Liver (tissue), 9 donors: ENCODE data around the gene MACROH2A2. TPM values are rescaled to one million over a fixed set of nuclear protein-coding genes. Genes with fewer than 3 reads are reported as not detected.

Experiments used
- DNase-seq: peaks from one replicate; pipeline ENCODE4 v3.0.0-alpha.2; 2017; ENCODE audit warnings: low spot score
- H3K27ac ChIP-seq, 2 donors: one replicate each; pipeline ENCODE4 v1.7.0; 2013; ENCODE audit warnings: inconsistent platforms in 2 of 2, low read length in 2 of 2, control low read depth in 1 of 2, low read depth in 1 of 2, mild to moderate bottlenecking in 1 of 2
- H3K27me3 ChIP-seq, 4 donors: one replicate each; pipeline versions ENCODE4 v1.6.1 to v1.7.0; 2013; ENCODE audit warnings: low read length in 3 of 4, inconsistent platforms in 1 of 4, mild to moderate bottlenecking in 1 of 4, moderate library complexity in 1 of 4; ENCODE audit not compliant: control insufficient read depth in 4 of 4, insufficient read depth in 4 of 4
- H3K36me3 ChIP-seq, 4 donors: one replicate each; pipeline versions ENCODE4 v1.6.1 to v1.7.0; 2013; ENCODE audit warnings: low read length in 3 of 4, mild to moderate bottlenecking in 3 of 4, low read depth in 1 of 4, moderate library complexity in 1 of 4; ENCODE audit not compliant: control insufficient read depth in 4 of 4, insufficient read depth in 3 of 4
- H3K4me1 ChIP-seq, 4 donors: one replicate each; pipeline versions ENCODE4 v1.6.1 to v1.7.0; 2013; ENCODE audit warnings: low read length in 3 of 4, mild to moderate bottlenecking in 3 of 4, moderate library complexity in 1 of 4; ENCODE audit not compliant: control insufficient read depth in 4 of 4, insufficient read depth in 4 of 4
- H3K4me3 ChIP-seq, 3 donors: one replicate each; pipeline versions ENCODE4 v1.6.1 to v1.7.0; 2013; ENCODE audit warnings: low read length in 3 of 3, control low read depth in 1 of 3, low read depth in 1 of 3, mild to moderate bottlenecking in 1 of 3
- H3K9ac ChIP-seq, 2 donors: one replicate each; pipeline ENCODE4 v1.7.0; 2013; ENCODE audit warnings: low read length in 2 of 2, mild to moderate bottlenecking in 2 of 2, moderate library complexity in 2 of 2, control low read depth in 1 of 2, low read depth in 1 of 2
- H3K9me3 ChIP-seq, 4 donors: one replicate each; pipeline versions ENCODE4 v1.6.1 to v1.7.0; 2013; ENCODE audit warnings: low read length in 3 of 4; ENCODE audit not compliant: control insufficient read depth in 4 of 4
- ATF3 ChIP-seq: IDR thresholded peaks from 2 replicates; pipeline ENCODE4 v1.6.1; 2016; ENCODE audit warnings: antibody characterized with exemption
- CTCF ChIP-seq: fragments of 150-350 bp; IDR thresholded peaks from 2 replicates; pipeline ENCODE4 v1.5.1; 2017; ENCODE audit warnings: improper control_type of control experiment, low read depth, low read length; ENCODE audit not compliant: missing input control
- EGR1 ChIP-seq, 2 donors: IDR thresholded peaks; 2 replicates each; pipeline ENCODE4 v1.6.1; 2016 to 2018; ENCODE audit warnings: antibody characterized with exemption in 2 of 2, low read depth in 2 of 2
- FOXA1 ChIP-seq: IDR thresholded peaks from 2 replicates; pipeline ENCODE4 v1.6.1; 2016; ENCODE audit warnings: antibody characterized with exemption
- FOXA2 ChIP-seq: IDR thresholded peaks from 2 replicates; pipeline ENCODE4 v1.6.1; 2016; ENCODE audit warnings: antibody characterized with exemption
- GABPA ChIP-seq, 2 donors: IDR thresholded peaks in 1 of 2; conservative IDR thresholded peaks in 1 of 2; 2 replicates each; pipeline ENCODE4 v1.6.1; 2016; ENCODE audit warnings: antibody characterized with exemption in 2 of 2, mild to moderate bottlenecking in 1 of 2, moderate library complexity in 1 of 2
- HNF4A ChIP-seq, 2 donors: conservative IDR thresholded peaks; 2 replicates each; pipeline ENCODE4 v1.6.1; 2016; ENCODE audit warnings: antibody characterized with exemption in 2 of 2, mild to moderate bottlenecking in 2 of 2
- HNF4G ChIP-seq: IDR thresholded peaks from 2 replicates; pipeline ENCODE4 v1.6.1; 2016; ENCODE audit warnings: antibody characterized with exemption
- JUND ChIP-seq, 2 donors: IDR thresholded peaks; 2 replicates each; pipeline ENCODE4 v1.6.1; 2016; ENCODE audit warnings: antibody characterized with exemption in 2 of 2
- MAX ChIP-seq: IDR thresholded peaks from 2 replicates; pipeline ENCODE4 v1.6.1; 2016; ENCODE audit warnings: antibody characterized with exemption
- NR2F2 ChIP-seq: IDR thresholded peaks from 2 replicates; pipeline ENCODE4 v1.6.1; 2016; ENCODE audit warnings: antibody characterized with exemption
- RAD21 ChIP-seq, 2 donors: IDR thresholded peaks; 2 replicates each; pipeline ENCODE4 v1.6.1; 2016; ENCODE audit warnings: antibody characterized with exemption in 2 of 2, mild to moderate bottlenecking in 2 of 2
- REST ChIP-seq: IDR thresholded peaks from 2 replicates; pipeline ENCODE4 v1.6.1; 2016; ENCODE audit warnings: antibody characterized with exemption, mild to moderate bottlenecking
- RXRA ChIP-seq, 2 donors: IDR thresholded peaks; 2 replicates each; pipeline ENCODE4 v1.6.1; 2017 to 2018; ENCODE audit warnings: antibody characterized with exemption in 2 of 2, mild to moderate bottlenecking in 1 of 2
- SP1 ChIP-seq: IDR thresholded peaks from 2 replicates; pipeline ENCODE4 v1.6.1; 2018; ENCODE audit warnings: antibody characterized with exemption, mild to moderate bottlenecking
- TAF1 ChIP-seq: conservative IDR thresholded peaks from 2 replicates; pipeline ENCODE4 v1.6.1; 2016; ENCODE audit warnings: antibody characterized with exemption, mild to moderate bottlenecking
- YY1 ChIP-seq: IDR thresholded peaks from 2 replicates; pipeline ENCODE4 v1.6.1; 2016; ENCODE audit warnings: antibody characterized with exemption, mild to moderate bottlenecking
- ZBTB33 ChIP-seq: IDR thresholded peaks from 2 replicates; pipeline ENCODE4 v1.6.1; 2016; ENCODE audit warnings: antibody characterized with exemption
- whole genome bisulfite sequencing: extraction: QIAGEN DNeasy Blood & Tissue Kit; methylation state at CpG from one replicate; pipeline ENCODE4 v1.1.7; 2013; 5-methylcytosine and 5-hydroxymethylcytosine counted together
- polyA plus RNA-seq, 2 donors: library from polyadenylated mRNA; stranded (reverse) in 1 of 2; unstranded in 1 of 2; fragments of 200-250 nt in 1 of 2; fragments of >200 nt in 1 of 2; fragmentation: Nextera tagmentation in 1 of 2; extraction: Ambion mirVana in 1 of 2; gene quantifications; one replicate each; pipeline versions ENCODE4 v1.2.1 to v1.2.3, GENCODE V29; 2013 to 2015
- total RNA-seq, 2 donors: library from RNA; depleted of rRNA; stranded (reverse); fragments of >200 nt; gene quantifications; one replicate each; pipeline ENCODE4 v1.2.3, GENCODE V29; 2014
- donor health status: healthy.
- donor health status: healthy.
- donor health status: healthy.
- donor health status: healthy.
- donor health status: healthy.

Gene MACROH2A2
- total and polyA plus RNA-seq, 4 donors, result 1.2 to 7.2 (median 3.4) TPM

GRCh38 chr10:70088308-70088698 lies 35.7 kb downstream of the MACROH2A2 start (continued):
- TF ChIP-seq SP1 (no peak), FOXA2 (no peak), GABPA (IDR thresholded peaks at IDR 0.05 in 1 of 2, conservative IDR thresholded peaks at IDR 0.05 in 1 of 2) (no peak), RAD21 (IDR thresholded peaks at IDR 0.05) (no peak), HNF4A (conservative IDR thresholded peaks at IDR 0.05) (no peak), NR2F2 (no peak), MAX (no peak), EGR1 (IDR thresholded peaks at IDR 0.05; ENCODE audit: low read depth in 2 of 2) (no peak), YY1 (no peak)

GRCh38 chr10:70090013-70090412 lies 37.4 kb downstream of the MACROH2A2 start:
- Histone ChIP-seq H3K4me3 (no peak overlapping the region), H3K36me3 (no peaks in the 10 kb centered on the region), H3K9ac (no peak overlapping the region), H3K27ac (no peak overlapping the region), H3K4me1 (peaks cover 4 to 52% (median 32%) of the 10 kb centered on the region in 4 donors), H3K27me3 (no peaks in the 10 kb centered on the region), H3K9me3 (no peaks in the 10 kb centered on the region)
- no peak for TF ChIP-seq HNF4G
- no peak for TF ChIP-seq ATF3
- TF ChIP-seq REST, result no peak
- TF ChIP-seq NR2F2, result no peak
- no peak for TF ChIP-seq GABPA (IDR thresholded peaks at IDR 0.05 in 1 of 2, conservative IDR thresholded peaks at IDR 0.05 in 1 of 2)
- no peak for TF ChIP-seq EGR1 (IDR thresholded peaks at IDR 0.05; ENCODE audit: low read depth in 2 of 2)
- TF ChIP-seq RXRA (IDR thresholded peaks at IDR 0.05), result no peak
- TF ChIP-seq SP1, result no peak
- no peak for TF ChIP-seq RAD21 (IDR thresholded peaks at IDR 0.05)
- TF ChIP-seq HNF4A (conservative IDR thresholded peaks at IDR 0.05), result no peak
- TF ChIP-seq FOXA2, result no peak
- no peak for TF ChIP-seq CTCF
- no peak for TF ChIP-seq JUND (IDR thresholded peaks at IDR 0.05)
- TF ChIP-seq MAX, result no peak
- TF ChIP-seq FOXA1, result no peak
- no peak for TF ChIP-seq ZBTB33
- TF ChIP-seq TAF1, result no peak
- TF ChIP-seq YY1, result no peak
- no peak for DNase-seq
- WGBS, result 97% methylated on average over 8 of the region's 8 CpGs
